Activated T-cell treated with anti-CD3 and anti-CD28 coated beads, Interleukin-2, amount 50 U/mL, for 24 hours (primary cell): ENCODE data around the gene TBC1D22A.

Source experiments
- DNase-seq: peaks from one replicate; pipeline ENCODE4 v3.0.0-alpha.2; 2020
- H3K27ac Mint-ChIP-seq: 2 replicates; pipeline ENCODE4 v1.8.0; 2020; ENCODE audit warnings: mild to moderate bottlenecking, mixed read lengths
- H3K27me3 Mint-ChIP-seq: 2 replicates; pipeline ENCODE4 v1.8.0; 2020; ENCODE audit warnings: mixed read lengths
- H3K36me3 Mint-ChIP-seq: 2 replicates; pipeline ENCODE4 v1.8.0; 2020; ENCODE audit warnings: low read depth, mixed read lengths
- H3K4me1 Mint-ChIP-seq: 2 replicates; pipeline ENCODE4 v1.8.0; 2020; ENCODE audit warnings: low read depth, mixed read lengths
- H3K4me3 Mint-ChIP-seq: 2 replicates; pipeline ENCODE4 v1.8.0; 2020; ENCODE audit warnings: mild to moderate bottlenecking, moderate library complexity, mixed read lengths
- H3K9me3 Mint-ChIP-seq: 2 replicates; pipeline ENCODE4 v1.8.0; 2020; ENCODE audit warnings: mixed read lengths

TBC1D22A gene

GRCh38 chr22:47201996-47202818, 439.8 kb downstream of the TBC1D22A start:
- H3K9me3 Mint-ChIP-seq, result no peaks in the 10 kb centered on the region
- no peaks in the 10 kb centered on the region for H3K27me3 Mint-ChIP-seq
- H3K4me3 Mint-ChIP-seq, result no peak overlapping the region
- H3K27ac Mint-ChIP-seq, result no peak overlapping the region
- DNase-seq, result peak; percentile 24
- H3K4me1 Mint-ChIP-seq, result no peaks in the 10 kb centered on the region
- no peaks in the 10 kb centered on the region for H3K36me3 Mint-ChIP-seq

GRCh38 chr22:47202819-47203553, 440.5 kb downstream of the TBC1D22A start:
- H3K27ac Mint-ChIP-seq, result no peak overlapping the region
- peak; percentile 8 for DNase-seq
- no peak overlapping the region for H3K4me3 Mint-ChIP-seq
- H3K4me1 Mint-ChIP-seq, result no peaks in the 10 kb centered on the region
- no peaks in the 10 kb centered on the region for H3K9me3 Mint-ChIP-seq
- H3K36me3 Mint-ChIP-seq, result no peaks in the 10 kb centered on the region
- H3K27me3 Mint-ChIP-seq, result no peaks in the 10 kb centered on the region

GRCh38 chr22:47203554-47203991, 441.1 kb downstream of the TBC1D22A start:
- H3K27me3 Mint-ChIP-seq, result no peaks in the 10 kb centered on the region
- peak; percentile 18 for DNase-seq
- H3K4me1 Mint-ChIP-seq, result no peaks in the 10 kb centered on the region
- H3K9me3 Mint-ChIP-seq, result no peaks in the 10 kb centered on the region
- no peak overlapping the region for H3K4me3 Mint-ChIP-seq
- no peak overlapping the region for H3K27ac Mint-ChIP-seq
- no peaks in the 10 kb centered on the region for H3K36me3 Mint-ChIP-seq

- no peak overlapping the region for H3K4me3 Mint-ChIP-seq
- H3K36me3 Mint-ChIP-seq, result no peaks in the 10 kb centered on the region
- no peaks in the 10 kb centered on the region for H3K9me3 Mint-ChIP-seq
- no peaks in the 10 kb centered on the region for H3K27me3 Mint-ChIP-seq
- no peaks in the 10 kb centered on the region for H3K4me1 Mint-ChIP-seq
- no peak overlapping the region for H3K27ac Mint-ChIP-seq
- peak; percentile 12 for DNase-seq
These were observed 441.8 kb downstream of the TBC1D22A start for GRCh38 chr22:47204002-47204979.

- no peak overlapping the region for H3K27ac Mint-ChIP-seq
- peak; percentile 2 for DNase-seq
- no peaks in the 10 kb centered on the region for H3K36me3 Mint-ChIP-seq
- H3K4me3 Mint-ChIP-seq, result no peak overlapping the region
- H3K9me3 Mint-ChIP-seq, result no peaks in the 10 kb centered on the region
- no peaks in the 10 kb centered on the region for H3K27me3 Mint-ChIP-seq
- no peaks in the 10 kb centered on the region for H3K4me1 Mint-ChIP-seq
These were observed 442.6 kb downstream of the TBC1D22A start for GRCh38 chr22:47205081-47205491.

- H3K4me1 Mint-ChIP-seq, result no peaks in the 10 kb centered on the region
- H3K27me3 Mint-ChIP-seq, result no peaks in the 10 kb centered on the region
- no peaks in the 10 kb centered on the region for H3K36me3 Mint-ChIP-seq
- H3K4me3 Mint-ChIP-seq, result no peak overlapping the region
- H3K9me3 Mint-ChIP-seq, result no peaks in the 10 kb centered on the region
- no peak overlapping the region for H3K27ac Mint-ChIP-seq
- peak; percentile 11 for DNase-seq
These were observed 443.1 kb downstream of the TBC1D22A start for GRCh38 chr22:47205554-47205953.

- Mint-ChIP-seq H3K4me3 (no peak overlapping the region), H3K9me3 (no peaks in the 10 kb centered on the region), H3K4me1 (no peaks in the 10 kb centered on the region), H3K27ac (no peak overlapping the region), H3K36me3 (no peaks in the 10 kb centered on the region), H3K27me3 (no peaks in the 10 kb centered on the region)
- no peak for DNase-seq
These were observed 443.7 kb downstream of the TBC1D22A start for GRCh38 chr22:47206164-47206563.

- Mint-ChIP-seq H3K9me3 (no peaks in the 10 kb centered on the region), H3K4me3 (no peak overlapping the region), H3K27ac (no peak overlapping the region), H3K27me3 (no peaks in the 10 kb centered on the region), H3K4me1 (no peaks in the 10 kb centered on the region), H3K36me3 (no peaks in the 10 kb centered on the region)
- DNase-seq, result peak; percentile 12
These were observed 444.3 kb downstream of the TBC1D22A start for GRCh38 chr22:47206666-47207218.

- H3K27ac Mint-ChIP-seq, result no peak overlapping the region
- peak; percentile 13 for DNase-seq
- H3K4me1 Mint-ChIP-seq, result no peaks in the 10 kb centered on the region
- H3K9me3 Mint-ChIP-seq, result no peaks in the 10 kb centered on the region
- H3K36me3 Mint-ChIP-seq, result no peaks in the 10 kb centered on the region
- no peak overlapping the region for H3K4me3 Mint-ChIP-seq
- no peaks in the 10 kb centered on the region for H3K27me3 Mint-ChIP-seq
These were observed 444.9 kb downstream of the TBC1D22A start for GRCh38 chr22:47207387-47207786.

- Mint-ChIP-seq H3K36me3 (no peaks in the 10 kb centered on the region), H3K4me1 (no peaks in the 10 kb centered on the region), H3K27me3 (no peaks in the 10 kb centered on the region), H3K4me3 (no peak overlapping the region), H3K27ac (no peak overlapping the region), H3K9me3 (no peaks in the 10 kb centered on the region)
- DNase-seq, result peak; percentile 17
These were observed 445.6 kb downstream of the TBC1D22A start for GRCh38 chr22:47207846-47208554.

- H3K9me3 Mint-ChIP-seq, result no peaks in the 10 kb centered on the region
- H3K4me3 Mint-ChIP-seq, result no peak overlapping the region
- no peak for DNase-seq
- H3K36me3 Mint-ChIP-seq, result no peaks in the 10 kb centered on the region
- H3K4me1 Mint-ChIP-seq, result no peaks in the 10 kb centered on the region
- no peak overlapping the region for H3K27ac Mint-ChIP-seq
- H3K27me3 Mint-ChIP-seq, result no peaks in the 10 kb centered on the region
These were observed 446.2 kb downstream of the TBC1D22A start for GRCh38 chr22:47208630-47209029.

GRCh38 chr22:47209040-47209514, 446.6 kb downstream of the TBC1D22A start:
- H3K27me3 Mint-ChIP-seq, result no peaks in the 10 kb centered on the region
- H3K9me3 Mint-ChIP-seq, result no peaks in the 10 kb centered on the region
- DNase-seq, result no peak
- H3K27ac Mint-ChIP-seq, result no peak overlapping the region
- no peak overlapping the region for H3K4me3 Mint-ChIP-seq
- no peaks in the 10 kb centered on the region for H3K4me1 Mint-ChIP-seq
- H3K36me3 Mint-ChIP-seq, result no peaks in the 10 kb centered on the region

- Mint-ChIP-seq H3K9me3 (no peaks in the 10 kb centered on the region), H3K27me3 (no peaks in the 10 kb centered on the region), H3K4me3 (no peak overlapping the region), H3K4me1 (no peaks in the 10 kb centered on the region), H3K27ac (no peak overlapping the region), H3K36me3 (no peaks in the 10 kb centered on the region)
- DNase-seq, result peak; percentile 14
These were observed 447.1 kb downstream of the TBC1D22A start for GRCh38 chr22:47209547-47210023.
